ENCODE measurements around the gene RNF17. TPM values are rescaled to one million over a fixed set of nuclear protein-coding genes. Genes with fewer than 3 reads are reported as not detected.

Gene RNF17
- total RNA-seq, 1 donor from 2014 or later, result not detected

GRCh38 chr13:24893863-24894262 is 129.9 kb downstream of the RNF17 start:
- ATAC-seq (peak in 1 of 2 donors; percentile 27), DNase-seq (no peak)
- intact Hi-C loops (cut with DNase I), result no loop called here
- no peak overlapping the region for H3K4me3 ChIP-seq
- H3K27me3 ChIP-seq (ENCODE audit: low read depth), result no peaks in the 10 kb centered on the region
- no peaks in the 10 kb centered on the region for H3K4me1 ChIP-seq
- TF ChIP-seq CTCF (IDR thresholded peaks at IDR 0.05), result no peak
- H3K36me3 ChIP-seq, result peaks cover 28% of the 10 kb centered on the region
- no peaks in the 10 kb centered on the region for H3K9me3 ChIP-seq
- H3K27ac ChIP-seq, result no peak overlapping the region

DNA sequence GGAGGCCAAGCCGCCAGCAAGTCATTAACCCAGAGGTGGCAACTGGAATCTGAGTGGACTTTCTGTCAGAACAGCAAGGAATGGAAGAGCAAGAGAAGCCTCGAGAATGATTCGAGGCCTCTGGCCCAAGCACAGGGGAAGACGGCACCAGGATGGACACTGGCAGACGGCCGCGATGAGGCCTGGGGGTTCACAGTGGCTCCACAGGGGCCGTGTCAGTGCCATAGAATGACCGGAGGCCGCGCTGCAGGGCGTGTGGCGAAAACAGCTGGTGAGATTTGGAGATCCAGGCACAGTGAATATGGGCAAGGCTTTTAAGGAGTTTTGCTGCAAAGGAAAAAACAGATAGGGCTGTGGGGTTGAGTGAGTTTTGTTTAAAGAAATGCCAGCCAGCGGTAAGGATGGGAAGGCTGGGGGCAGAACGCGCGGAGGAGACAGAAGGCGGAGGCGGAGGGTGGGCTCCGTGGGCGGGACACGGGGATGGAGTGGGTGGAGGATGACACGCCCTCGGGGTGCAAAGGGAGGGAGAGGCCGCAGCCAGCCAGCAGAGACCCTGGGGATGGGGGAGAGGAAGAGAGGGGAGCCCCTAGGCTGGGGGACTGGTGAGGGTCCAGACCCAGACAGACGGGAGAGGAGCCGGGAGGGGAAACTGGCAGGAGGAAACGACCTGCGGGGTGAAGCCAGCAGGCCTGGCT is 130.5 kb downstream of the RNF17 start:
- Histone ChIP-seq H3K4me1 (no peaks in the 10 kb centered on the region), H3K27ac (no peak overlapping the region), H3K27me3 (ENCODE audit: low read depth) (no peaks in the 10 kb centered on the region), H3K4me3 (no peak overlapping the region), H3K9me3 (no peaks in the 10 kb centered on the region), H3K36me3 (peaks cover 25% of the 10 kb centered on the region)
- intact Hi-C loops (cut with DNase I), result no loop called here
- TF ChIP-seq CTCF (IDR thresholded peaks at IDR 0.05), result no peak
- ATAC-seq (peak in 1 of 2 donors; percentile 23), DNase-seq (no peak)

DNA sequence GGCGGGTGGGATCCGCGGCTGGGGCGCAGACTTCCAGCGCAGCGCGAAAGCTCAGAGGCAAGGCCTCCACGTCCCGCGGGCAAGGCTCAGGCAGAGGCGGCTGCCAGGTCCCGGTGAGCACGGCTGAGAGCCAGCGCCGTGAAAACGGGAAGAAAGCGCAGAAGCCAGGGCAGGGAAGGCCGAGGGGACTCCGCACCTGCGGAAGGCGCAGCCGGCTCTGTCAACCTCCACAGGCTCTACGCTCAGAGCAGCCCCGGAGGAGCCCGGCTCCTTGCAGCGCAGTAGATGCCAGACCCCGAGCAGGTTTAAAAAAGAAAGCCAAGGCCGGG is 131.0 kb downstream of the RNF17 start:
- no peaks in the 10 kb centered on the region for H3K9me3 ChIP-seq
- no peak for TF ChIP-seq CTCF (IDR thresholded peaks at IDR 0.05)
- DNase-seq, result no peak
- no peaks in the 10 kb centered on the region for H3K27me3 ChIP-seq (ENCODE audit: low read depth)
- H3K4me1 ChIP-seq, result no peaks in the 10 kb centered on the region
- ATAC-seq, result peak in 1 of 2 donors; percentile 23
- peaks cover 20% of the 10 kb centered on the region for H3K36me3 ChIP-seq
- intact Hi-C loops (cut with DNase I), result no loop called here
- no peak overlapping the region for H3K4me3 ChIP-seq
- no peak overlapping the region for H3K27ac ChIP-seq

- Histone ChIP-seq H3K27me3 (ENCODE audit: low read depth) (no peaks in the 10 kb centered on the region), H3K4me3 (no peak overlapping the region), H3K27ac (no peak overlapping the region), H3K9me3 (no peaks in the 10 kb centered on the region), H3K36me3 (peaks cover 17% of the 10 kb centered on the region), H3K4me1 (no peaks in the 10 kb centered on the region)
- ATAC-seq (no peak), DNase-seq (no peak)
- TF ChIP-seq CTCF (IDR thresholded peaks at IDR 0.05), result no peak
- intact Hi-C loops (cut with DNase I), result no loop called here
Observed at GRCh38 chr13:24896061-24896460, 132.1 kb downstream of the RNF17 start.

DNA sequence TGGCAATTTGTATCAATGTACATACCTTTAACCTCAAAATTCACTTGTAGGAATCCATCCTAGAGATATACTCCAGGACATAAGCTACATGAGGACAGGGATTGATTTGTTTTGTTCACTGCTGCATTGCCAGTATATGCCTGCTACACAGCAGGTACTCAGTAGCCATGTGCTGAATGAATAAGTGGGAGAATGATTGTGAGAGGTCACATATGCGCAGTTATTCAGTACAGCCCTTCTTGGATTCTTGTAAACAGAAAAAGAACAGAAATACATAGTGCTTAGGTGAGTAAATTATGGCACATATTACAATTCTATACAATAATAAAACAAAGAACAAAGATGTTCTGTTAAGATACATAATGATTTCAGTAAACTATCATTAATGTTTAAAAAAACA is 133.3 kb downstream of the RNF17 start:
- intact Hi-C loops (cut with DNase I), result no loop called here
- H3K9me3 ChIP-seq, result no peaks in the 10 kb centered on the region
- no peak overlapping the region for H3K4me3 ChIP-seq
- TF ChIP-seq CTCF (IDR thresholded peaks at IDR 0.05), result no peak
- H3K36me3 ChIP-seq, result peaks cover 21% of the 10 kb centered on the region
- H3K27me3 ChIP-seq (ENCODE audit: low read depth), result no peaks in the 10 kb centered on the region
- no peak overlapping the region for H3K27ac ChIP-seq
- no peaks in the 10 kb centered on the region for H3K4me1 ChIP-seq
- DNase-seq (no peak), ATAC-seq (no peak)

All from lower lobe of right lung (tissue), 2 donors.